ENCODE data around the gene RNU1-1.
"Not testable (repeated sequence)": the region's sequence is repeated elsewhere in the genome, so short reads cannot be mapped to it uniquely, and the experiment has no call there.

RNU1-1 gene

GRCh38 chr1:16489195-16489880, 24.7 kb downstream of the RNU1-1 start:
- not testable (repeated sequence) for H3K9ac ChIP-seq (ENCODE audit: low read length); H3K4me3 ChIP-seq (ENCODE audit: low read depth, low read length); H3K27me3 ChIP-seq (ENCODE audit: control insufficient read depth, insufficient read depth, low read length); H3K9me3 ChIP-seq (ENCODE audit: control insufficient read depth, insufficient read depth, low read depth, low read length); H3K4me1 ChIP-seq (ENCODE audit: control insufficient read depth, insufficient read depth, low read length); H3K27ac ChIP-seq (ENCODE audit: low read depth, low read length)
- H3K36me3 ChIP-seq (ENCODE audit: control insufficient read depth, insufficient read depth, low read length), result peaks cover 36% of the 10 kb centered on the region

- H3K27me3 ChIP-seq (ENCODE audit: control insufficient read depth, insufficient read depth, low read length); H3K4me1 ChIP-seq (ENCODE audit: control insufficient read depth, insufficient read depth, low read length); H3K9me3 ChIP-seq (ENCODE audit: control insufficient read depth, insufficient read depth, low read depth, low read length); H3K4me3 ChIP-seq (ENCODE audit: low read depth, low read length); H3K27ac ChIP-seq (ENCODE audit: low read depth, low read length); H3K9ac ChIP-seq (ENCODE audit: low read length): not testable (repeated sequence)
- H3K36me3 ChIP-seq (ENCODE audit: control insufficient read depth, insufficient read depth, low read length), result peaks cover 45% of the 10 kb centered on the region
Observed at GRCh38 chr1:16487011-16487410, 27.1 kb downstream of the RNU1-1 start.

GRCh38 chr1:16486316-16486715, 27.8 kb downstream of the RNU1-1 start:
- not testable (repeated sequence) for H3K9ac ChIP-seq (ENCODE audit: low read length); H3K9me3 ChIP-seq (ENCODE audit: control insufficient read depth, insufficient read depth, low read depth, low read length); H3K4me3 ChIP-seq (ENCODE audit: low read depth, low read length); H3K27ac ChIP-seq (ENCODE audit: low read depth, low read length); H3K4me1 ChIP-seq (ENCODE audit: control insufficient read depth, insufficient read depth, low read length); H3K27me3 ChIP-seq (ENCODE audit: control insufficient read depth, insufficient read depth, low read length)
- H3K36me3 ChIP-seq (ENCODE audit: control insufficient read depth, insufficient read depth, low read length), result peaks cover 49% of the 10 kb centered on the region

- no peak overlapping the region for H3K27ac ChIP-seq (ENCODE audit: low read depth, low read length)
- H3K36me3 ChIP-seq (ENCODE audit: control insufficient read depth, insufficient read depth, low read length), result peaks cover 51% of the 10 kb centered on the region
- H3K27me3 ChIP-seq (ENCODE audit: control insufficient read depth, insufficient read depth, low read length), result no peaks in the 10 kb centered on the region
- no peaks in the 10 kb centered on the region for H3K9me3 ChIP-seq (ENCODE audit: control insufficient read depth, insufficient read depth, low read depth, low read length)
- H3K9ac ChIP-seq (ENCODE audit: low read length), result no peak overlapping the region
- H3K4me1 ChIP-seq (ENCODE audit: control insufficient read depth, insufficient read depth, low read length), result no peaks in the 10 kb centered on the region
- H3K4me3 ChIP-seq (ENCODE audit: low read depth, low read length), result no peak overlapping the region
Observed at GRCh38 chr1:16484931-16485330, 29.2 kb downstream of the RNU1-1 start.

GRCh38 chr1:16484501-16484835, 29.6 kb downstream of the RNU1-1 start:
- H3K9ac ChIP-seq (ENCODE audit: low read length), result no peak overlapping the region
- H3K4me1 ChIP-seq (ENCODE audit: control insufficient read depth, insufficient read depth, low read length), result no peaks in the 10 kb centered on the region
- no peaks in the 10 kb centered on the region for H3K9me3 ChIP-seq (ENCODE audit: control insufficient read depth, insufficient read depth, low read depth, low read length)
- peaks cover 47% of the 10 kb centered on the region for H3K36me3 ChIP-seq (ENCODE audit: control insufficient read depth, insufficient read depth, low read length)
- H3K4me3 ChIP-seq (ENCODE audit: low read depth, low read length), result no peak overlapping the region
- no peaks in the 10 kb centered on the region for H3K27me3 ChIP-seq (ENCODE audit: control insufficient read depth, insufficient read depth, low read length)
- H3K27ac ChIP-seq (ENCODE audit: low read depth, low read length), result no peak overlapping the region

GRCh38 chr1:16483639-16484500, 30.2 kb downstream of the RNU1-1 start:
- not testable (repeated sequence) for H3K4me3 ChIP-seq (ENCODE audit: low read depth, low read length); H3K9me3 ChIP-seq (ENCODE audit: control insufficient read depth, insufficient read depth, low read depth, low read length); H3K9ac ChIP-seq (ENCODE audit: low read length); H3K27ac ChIP-seq (ENCODE audit: low read depth, low read length); H3K27me3 ChIP-seq (ENCODE audit: control insufficient read depth, insufficient read depth, low read length); H3K4me1 ChIP-seq (ENCODE audit: control insufficient read depth, insufficient read depth, low read length)
- peaks cover 44% of the 10 kb centered on the region for H3K36me3 ChIP-seq (ENCODE audit: control insufficient read depth, insufficient read depth, low read length)

GRCh38 chr1:16483146-16483545, 30.9 kb downstream of the RNU1-1 start:
- not testable (repeated sequence) for H3K9me3 ChIP-seq (ENCODE audit: control insufficient read depth, insufficient read depth, low read depth, low read length); H3K27ac ChIP-seq (ENCODE audit: low read depth, low read length); H3K27me3 ChIP-seq (ENCODE audit: control insufficient read depth, insufficient read depth, low read length); H3K9ac ChIP-seq (ENCODE audit: low read length); H3K4me3 ChIP-seq (ENCODE audit: low read depth, low read length); H3K4me1 ChIP-seq (ENCODE audit: control insufficient read depth, insufficient read depth, low read length)
- peaks cover 50% of the 10 kb centered on the region for H3K36me3 ChIP-seq (ENCODE audit: control insufficient read depth, insufficient read depth, low read length)

- Histone ChIP-seq H3K4me3 (ENCODE audit: low read depth, low read length) (no peak overlapping the region), H3K27ac (ENCODE audit: low read depth, low read length) (no peak overlapping the region), H3K4me1 (ENCODE audit: control insufficient read depth, insufficient read depth, low read length) (no peaks in the 10 kb centered on the region), H3K27me3 (ENCODE audit: control insufficient read depth, insufficient read depth, low read length) (no peaks in the 10 kb centered on the region), H3K9ac (ENCODE audit: low read length) (no peak overlapping the region), H3K36me3 (ENCODE audit: control insufficient read depth, insufficient read depth, low read length) (peaks cover 57% of the 10 kb centered on the region), H3K9me3 (ENCODE audit: control insufficient read depth, insufficient read depth, low read depth, low read length) (no peaks in the 10 kb centered on the region)
Observed at GRCh38 chr1:16478091-16478490, 36.0 kb downstream of the RNU1-1 start.

- not testable (repeated sequence) for H3K27ac ChIP-seq (ENCODE audit: low read depth, low read length); H3K4me3 ChIP-seq (ENCODE audit: low read depth, low read length); H3K9ac ChIP-seq (ENCODE audit: low read length); H3K27me3 ChIP-seq (ENCODE audit: control insufficient read depth, insufficient read depth, low read length); H3K9me3 ChIP-seq (ENCODE audit: control insufficient read depth, insufficient read depth, low read depth, low read length); H3K4me1 ChIP-seq (ENCODE audit: control insufficient read depth, insufficient read depth, low read length)
- H3K36me3 ChIP-seq (ENCODE audit: control insufficient read depth, insufficient read depth, low read length), result peaks cover 62% of the 10 kb centered on the region
Observed at GRCh38 chr1:16475771-16476770, 38.0 kb downstream of the RNU1-1 start.

- H3K9me3 ChIP-seq (ENCODE audit: control insufficient read depth, insufficient read depth, low read depth, low read length); H3K27me3 ChIP-seq (ENCODE audit: control insufficient read depth, insufficient read depth, low read length); H3K4me1 ChIP-seq (ENCODE audit: control insufficient read depth, insufficient read depth, low read length); H3K4me3 ChIP-seq (ENCODE audit: low read depth, low read length); H3K27ac ChIP-seq (ENCODE audit: low read depth, low read length); H3K9ac ChIP-seq (ENCODE audit: low read length): not testable (repeated sequence)
- peaks cover 57% of the 10 kb centered on the region for H3K36me3 ChIP-seq (ENCODE audit: control insufficient read depth, insufficient read depth, low read length)
Observed at GRCh38 chr1:16474891-16475290, 39.2 kb downstream of the RNU1-1 start.
